Limb (tissue), 2 donors: ENCODE data around the gene NOXO1.
"Not testable (repeated sequence)": the region's sequence is repeated elsewhere in the genome, so short reads cannot be mapped to it uniquely, and the experiment has no call there.

Source experiments
- DNase-seq, 2 donors: peaks; one replicate each; pipeline ENCODE4 v3.0.0-alpha.2; 2016; ENCODE audit errors: extremely low spot score in 2 of 2

NOXO1 gene

GRCh38 chr16:1942810-1943726, 38.2 kb downstream of the NOXO1 start, which contains the start of gene MSRB1:
TSS of gene MSRB1 (minus strand) at chr16:1943199. CDS start at chr16:1943156, 43 bp downstream.
- peak; percentile 99 for DNase-seq

- DNase-seq = peak in 1 of 2 donors; percentile 32
These were observed 39.0 kb downstream of the NOXO1 start for GRCh38 chr16:1942047-1942809.

GRCh38 chr16:1941162-1942046, 39.9 kb downstream of the NOXO1 start:
- DNase-seq = peak in 1 of 2 donors; percentile 27

GRCh38 chr16:1940273-1941161, 40.8 kb downstream of the NOXO1 start:
- DNase-seq = peak in 1 of 2 donors; percentile 28

GRCh38 chr16:1939833-1940232, 41.4 kb downstream of the NOXO1 start:
- DNase-seq = not testable (repeated sequence)

GRCh38 chr16:1938910-1939309, 42.4 kb downstream of the NOXO1 start:
- DNase-seq = no peak

GRCh38 chr16:1938316-1938715, 43.0 kb downstream of the NOXO1 start:
- DNase-seq = no peak

- no peak for DNase-seq
These were observed 44.3 kb downstream of the NOXO1 start for GRCh38 chr16:1936945-1937479.

- DNase-seq = peak in 1 of 2 donors; percentile 28
These were observed 48.1 kb downstream of the NOXO1 start for GRCh38 chr16:1933097-1933661.

GRCh38 chr16:1932050-1933028, 48.9 kb downstream of the NOXO1 start:
- DNase-seq = peak in 1 of 2 donors; percentile 24

- DNase-seq = peak in 1 of 2 donors; percentile 35
These were observed 50.9 kb downstream of the NOXO1 start for GRCh38 chr16:1930338-1930720.

GRCh38 chr16:1929578-1930337, 51.5 kb downstream of the NOXO1 start:
- DNase-seq = peak; percentile 86 to 97

- DNase-seq = no peak
These were observed 52.2 kb downstream of the NOXO1 start for GRCh38 chr16:1929105-1929504.
